ENCODE data around the gene PRR15L.

Gene PRR15L

GRCh38 chr17:47906443-47906842 is 51.2 kb downstream of the PRR15L start:
- no peak overlapping the region for H3K4me3 ChIP-seq (replicated peaks; ENCODE audit: low read depth, low read length)
- TF ChIP-seq CTCF (IDR thresholded peaks at IDR 0.05; ENCODE audit: low read depth, low read length, missing control alignments): no peak
- DNase-seq (ENCODE audit: extremely low read depth, low read depth): no peak

GRCh38 chr17:47905221-47905733 is 52.4 kb downstream of the PRR15L start:
- no peak for TF ChIP-seq CTCF (IDR thresholded peaks at IDR 0.05; ENCODE audit: low read depth, low read length, missing control alignments)
- peak; percentile 20 for DNase-seq (ENCODE audit: extremely low read depth, low read depth)
- H3K4me3 ChIP-seq (replicated peaks; ENCODE audit: low read depth, low read length): no peak overlapping the region

GRCh38 chr17:47902039-47902744 is 55.5 kb downstream of the PRR15L start:
- H3K4me3 ChIP-seq (replicated peaks; ENCODE audit: low read depth, low read length): no peak overlapping the region
- TF ChIP-seq CTCF (IDR thresholded peaks at IDR 0.05; ENCODE audit: low read depth, low read length, missing control alignments): no peak
- DNase-seq (ENCODE audit: extremely low read depth, low read depth): no peak
